HG02885 (cell line): ENCODE results near the gene SMIM1.
"Not testable (repeated sequence)": the region's sequence is repeated elsewhere in the genome, so short reads cannot be mapped to it uniquely, and the experiment has no call there.

Source experiments
- ATAC-seq: cut with Tn5 transposase; IDR thresholded peaks from one replicate; pipeline ENCODE4 v1.9.1; 2021; ENCODE audit warnings: mild to moderate bottlenecking; ENCODE audit not compliant: unreplicated experiment, poor library complexity

SMIM1 gene

DNA sequence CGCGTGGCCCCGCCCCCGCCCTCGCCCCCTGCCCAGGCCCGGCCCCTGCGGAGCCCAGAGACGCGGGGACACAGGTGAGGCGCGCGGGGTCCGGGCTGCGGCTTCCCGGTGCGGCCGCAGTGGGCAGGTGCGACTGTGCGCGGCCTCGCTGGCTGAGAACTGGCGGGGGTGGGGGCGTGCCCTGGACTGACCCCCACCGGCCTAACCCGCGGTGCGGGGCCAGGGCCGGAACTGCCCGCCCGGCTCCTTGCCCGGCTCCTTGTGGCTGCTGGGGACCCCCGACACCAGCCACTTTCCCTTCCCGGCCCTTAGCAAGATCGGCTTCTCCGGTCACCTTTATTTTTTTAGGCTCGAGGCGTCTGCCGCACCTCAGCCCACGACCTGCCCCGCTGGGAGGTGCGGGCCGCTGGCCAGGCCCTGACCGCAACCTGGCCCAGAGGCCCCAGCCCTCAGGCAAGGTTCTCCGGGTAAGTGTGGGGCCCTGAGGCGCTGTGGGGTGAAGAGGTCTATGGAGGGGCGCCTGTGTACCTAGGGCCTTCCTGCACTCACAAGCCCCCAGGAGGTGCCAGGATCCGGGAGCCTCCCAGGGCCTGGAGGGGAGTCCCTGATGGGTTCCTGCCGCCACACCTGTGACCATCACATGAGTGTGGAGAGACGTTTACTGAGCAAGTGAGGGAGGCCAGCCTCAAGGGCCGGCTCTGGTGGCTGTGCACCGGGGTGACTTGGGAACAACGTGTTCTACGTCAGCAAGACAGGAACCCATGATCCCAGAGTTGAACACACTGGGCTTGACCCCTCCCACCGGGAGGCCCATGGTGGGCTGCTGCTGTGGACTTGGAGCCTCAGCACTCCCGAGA lies at the start of gene SMIM1:
Gene SMIM1, plus strand, starts transcription at position 35 of the 857 bp plus-strand sequence. CDS start 2,625 bp downstream, outside the sequence.
- ATAC-seq, result peak; percentile 2

DNA sequence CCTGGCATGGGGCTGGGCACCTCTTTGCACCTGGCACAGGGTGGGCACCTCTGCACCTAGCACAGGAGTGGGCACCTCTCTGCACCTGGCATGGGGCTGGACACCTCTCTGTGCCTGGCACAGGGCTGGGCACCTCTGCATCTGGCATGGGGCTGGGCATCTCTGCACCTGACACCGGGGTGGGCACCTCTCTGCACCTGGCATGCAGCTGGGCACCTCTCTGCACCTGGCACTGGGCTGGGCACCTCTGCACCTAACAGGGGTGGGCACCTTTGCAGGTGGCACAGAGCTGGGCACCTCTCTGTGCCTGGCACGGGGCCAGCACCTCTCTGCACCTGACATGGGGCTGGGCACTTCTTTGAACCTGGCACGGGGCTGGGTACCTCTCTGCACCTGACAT lies 49.7 kb upstream of the SMIM1 start:
- ATAC-seq, result no peak

DNA sequence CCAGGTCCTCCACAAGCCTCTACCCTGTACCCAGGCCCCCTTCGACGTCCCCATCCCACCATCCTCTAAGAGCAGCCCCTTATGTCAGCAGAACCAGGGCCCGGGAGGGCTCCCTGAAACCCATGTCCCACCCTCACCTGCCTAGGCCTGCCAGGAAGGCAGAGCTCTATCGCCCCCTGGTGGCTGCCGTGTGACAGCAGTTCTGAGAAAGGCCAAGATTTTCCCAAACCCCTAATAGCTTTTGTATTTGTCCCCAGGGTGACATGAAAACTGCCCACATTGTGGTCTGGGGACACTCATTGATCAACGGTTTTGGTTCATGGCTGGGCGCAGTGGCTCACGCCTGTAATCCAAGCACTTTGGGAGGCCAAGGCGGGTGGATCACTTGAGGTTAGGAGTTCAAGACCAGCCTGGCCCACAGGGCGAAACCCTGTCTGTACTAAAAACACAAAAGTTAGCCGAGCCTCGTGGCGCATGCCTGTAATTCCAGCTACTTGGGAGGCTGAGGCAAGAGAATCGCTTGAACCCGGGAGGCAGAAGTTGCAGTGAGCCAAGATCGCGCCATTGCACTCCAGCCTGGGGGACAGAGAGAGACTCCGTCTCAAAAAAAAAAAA lies 48.0 kb upstream of the SMIM1 start:
- ATAC-seq, result not testable (repeated sequence)

- ATAC-seq, result no peak
Observed at GRCh38 chr1:3725366-3725765, 47.2 kb upstream of the SMIM1 start.

DNA sequence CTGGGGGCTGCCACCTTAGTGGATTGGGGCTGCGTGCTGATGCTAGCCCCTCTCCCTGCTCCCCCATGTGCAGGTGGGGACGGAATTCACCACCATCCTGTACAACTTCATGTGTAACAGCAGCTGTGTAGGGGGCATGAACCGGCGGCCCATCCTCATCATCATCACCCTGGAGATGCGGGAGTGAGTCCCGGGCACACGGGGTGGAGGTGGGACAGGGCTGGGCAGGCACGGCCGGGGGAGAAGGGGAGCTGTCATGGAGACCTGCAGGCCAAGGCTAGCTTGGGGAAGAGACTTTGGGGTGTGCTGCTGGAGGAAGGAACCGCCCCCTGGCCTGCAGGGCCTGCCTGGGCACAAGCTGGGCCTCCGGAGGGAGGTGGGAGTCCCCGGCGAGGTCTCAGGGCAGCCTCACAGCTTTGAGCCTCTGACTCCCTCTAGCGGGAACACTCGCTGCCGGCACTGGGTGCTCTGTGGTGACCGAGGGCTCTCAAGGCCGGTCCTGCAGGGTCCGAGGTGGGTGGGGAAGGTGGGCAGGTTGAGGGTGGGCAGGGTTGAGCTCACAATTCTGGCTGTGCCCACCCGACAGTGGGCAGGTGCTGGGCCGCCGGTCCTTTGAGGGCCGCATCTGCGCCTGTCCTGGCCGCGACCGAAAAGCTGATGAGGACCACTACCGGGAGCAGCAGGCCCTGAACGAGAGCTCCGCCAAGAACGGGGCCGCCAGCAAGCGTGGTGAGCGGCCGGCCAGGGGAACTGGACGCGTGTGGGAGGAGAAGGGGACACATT lies 45.3 kb upstream of the SMIM1 start:
- no peak for ATAC-seq

DNA sequence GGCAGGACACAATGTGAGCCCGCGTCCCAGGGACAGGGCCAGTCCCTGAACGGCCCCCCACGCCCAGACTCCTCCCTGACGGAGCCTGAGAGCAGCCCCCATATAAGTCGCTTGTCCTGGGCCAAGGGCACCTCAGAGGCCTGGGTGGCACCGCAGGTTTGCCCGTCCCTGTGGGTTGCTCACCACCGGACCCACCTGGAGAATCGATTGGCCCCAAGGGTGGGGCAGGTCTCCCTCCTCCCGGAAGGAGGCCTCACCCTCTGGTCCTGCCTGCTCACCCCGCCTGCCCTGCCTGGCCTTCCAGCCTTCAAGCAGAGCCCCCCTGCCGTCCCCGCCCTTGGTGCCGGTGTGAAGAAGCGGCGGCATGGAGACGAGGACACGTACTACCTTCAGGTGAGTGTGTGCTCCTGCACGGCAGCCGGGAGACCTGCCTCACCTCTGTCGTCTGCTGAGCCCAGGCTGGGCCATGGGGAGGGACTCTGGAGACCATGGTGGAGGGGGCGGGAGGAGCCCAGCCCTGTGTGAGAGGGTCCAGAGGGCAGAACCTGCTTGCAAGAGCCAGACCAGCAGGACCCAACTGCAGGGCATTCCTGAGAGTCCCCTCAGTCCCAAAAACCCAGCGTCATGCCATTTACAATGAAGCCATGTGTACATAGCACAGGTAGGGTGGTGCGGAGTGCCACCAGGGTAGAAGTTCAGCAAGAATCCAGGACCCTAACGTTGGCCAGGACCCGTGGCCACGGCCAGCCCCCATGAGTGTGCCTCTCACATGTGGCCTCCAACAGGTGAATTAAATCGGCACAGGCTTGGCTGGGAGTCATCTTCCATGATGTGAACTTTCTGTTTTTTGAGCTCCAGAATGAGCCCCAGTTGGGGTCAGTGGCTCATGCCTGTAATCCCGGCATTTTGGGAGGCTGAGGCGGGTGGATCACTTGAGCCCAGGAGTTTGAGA lies 44.4 kb upstream of the SMIM1 start:
- ATAC-seq, result no peak

- no peak for ATAC-seq
Observed at GRCh38 chr1:3729594-3730542, 42.7 kb upstream of the SMIM1 start.

DNA sequence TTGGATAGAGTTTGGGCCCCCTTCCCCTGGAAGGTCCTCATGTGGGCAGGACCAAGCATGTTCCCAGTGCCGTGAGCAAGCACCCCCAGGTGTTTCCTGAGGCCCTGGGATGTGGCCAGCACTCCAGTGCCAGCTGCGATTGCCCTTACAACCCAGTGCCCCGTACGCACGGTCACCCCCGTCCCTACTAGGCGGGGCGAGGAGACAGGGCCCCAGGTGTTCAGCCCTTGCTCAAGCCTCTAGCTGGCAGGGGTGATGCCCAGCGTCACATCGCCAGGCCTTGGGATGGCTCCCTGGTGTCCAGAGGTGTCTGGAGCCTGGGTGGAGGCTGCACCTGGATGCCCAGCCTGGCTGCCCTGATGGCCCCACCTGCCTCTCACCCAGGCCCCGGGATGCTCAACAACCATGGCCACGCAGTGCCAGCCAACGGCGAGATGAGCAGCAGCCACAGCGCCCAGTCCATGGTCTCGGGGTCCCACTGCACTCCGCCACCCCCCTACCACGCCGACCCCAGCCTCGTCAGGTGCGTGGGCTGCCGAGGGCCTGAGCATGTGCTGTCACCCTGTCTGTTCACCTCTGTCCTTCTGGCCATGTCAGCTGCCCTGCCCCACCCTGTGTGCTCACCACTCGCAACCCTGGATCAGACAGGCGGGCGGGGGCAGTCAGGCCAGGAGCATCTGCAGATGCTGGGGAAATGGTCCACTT lies 41.9 kb upstream of the SMIM1 start:
- no peak for ATAC-seq

- ATAC-seq, result no peak
Observed at GRCh38 chr1:3731583-3732433, 40.7 kb upstream of the SMIM1 start.

DNA sequence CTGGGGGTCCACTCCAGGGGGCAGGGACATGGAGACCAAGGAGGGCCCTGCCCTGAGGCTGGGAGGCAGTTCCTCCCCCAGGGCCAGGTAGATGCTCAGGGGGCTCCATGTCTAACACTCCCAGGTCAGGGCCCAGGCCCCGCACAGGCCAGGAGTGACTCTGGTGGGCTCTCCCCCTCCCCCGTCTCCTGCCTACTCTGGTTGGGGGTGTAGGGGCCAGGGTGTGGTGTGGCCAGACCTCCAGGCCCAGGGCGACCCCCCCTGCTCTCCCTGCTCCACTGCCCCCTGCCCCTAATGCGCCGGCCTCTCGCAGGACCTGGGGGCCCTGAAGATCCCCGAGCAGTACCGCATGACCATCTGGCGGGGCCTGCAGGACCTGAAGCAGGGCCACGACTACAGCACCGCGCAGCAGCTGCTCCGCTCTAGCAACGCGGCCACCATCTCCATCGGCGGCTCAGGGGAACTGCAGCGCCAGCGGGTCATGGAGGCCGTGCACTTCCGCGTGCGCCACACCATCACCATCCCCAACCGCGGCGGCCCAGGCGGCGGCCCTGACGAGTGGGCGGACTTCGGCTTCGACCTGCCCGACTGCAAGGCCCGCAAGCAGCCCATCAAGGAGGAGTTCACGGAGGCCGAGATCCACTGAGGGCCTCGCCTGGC lies 40.0 kb upstream of the SMIM1 start:
- ATAC-seq, result no peak

GRCh38 chr1:3733094-3733882 lies 39.3 kb upstream of the SMIM1 start:
- no peak for ATAC-seq

DNA sequence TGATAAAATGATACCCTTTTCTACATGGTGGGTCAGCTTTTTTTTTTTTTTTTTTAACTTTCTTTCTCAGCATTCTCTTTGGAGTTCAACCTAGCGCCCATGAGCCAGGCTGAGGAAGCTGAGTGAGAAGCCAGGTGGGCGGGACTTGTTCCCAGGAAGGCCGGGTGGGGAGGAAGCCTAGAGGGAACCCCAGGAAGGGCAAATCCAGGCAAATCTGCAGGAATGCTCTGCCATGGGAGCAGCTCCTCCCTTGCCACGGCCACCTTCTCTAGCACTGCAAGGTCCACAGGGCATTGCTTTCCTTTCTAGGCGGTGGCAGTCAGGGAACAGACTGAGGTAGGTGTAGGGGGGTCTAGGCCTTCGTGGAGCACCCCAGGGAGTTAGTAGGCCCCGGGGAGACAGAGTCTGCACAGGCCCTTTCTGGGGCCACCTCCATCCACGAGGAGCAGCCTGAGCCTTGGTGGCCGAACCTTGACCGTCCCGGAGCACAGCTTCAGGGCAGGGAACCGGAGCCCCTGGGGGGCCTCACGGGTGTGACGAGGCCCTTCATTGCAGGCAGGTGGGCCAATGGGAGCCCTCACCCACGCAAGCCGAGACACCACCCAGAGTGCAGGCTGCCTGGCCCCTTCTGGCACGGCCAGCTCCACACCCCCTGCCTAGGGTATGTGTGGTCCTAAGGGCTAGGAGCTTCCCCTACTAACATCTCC lies 38.5 kb upstream of the SMIM1 start:
- no peak for ATAC-seq

DNA sequence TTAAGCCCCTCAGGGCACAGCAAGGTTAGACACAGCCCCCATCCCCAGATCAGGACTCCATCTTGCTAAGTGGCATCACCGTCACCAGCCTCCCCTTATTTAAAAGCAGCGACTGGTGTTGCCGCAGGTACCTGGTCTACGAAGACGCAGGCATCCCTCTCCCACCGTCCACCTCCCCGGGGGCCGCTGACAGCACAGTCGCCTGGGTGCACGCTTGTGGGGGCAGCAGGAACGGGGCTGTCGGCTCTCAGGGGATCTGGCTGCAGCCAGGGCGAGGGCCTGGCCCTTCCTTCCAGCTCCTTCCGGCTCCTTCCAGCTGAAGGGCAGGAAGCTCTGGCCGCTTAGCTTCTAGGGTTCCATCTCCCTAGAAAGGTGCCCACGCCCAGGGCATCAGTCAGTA lies 37.9 kb upstream of the SMIM1 start:
- ATAC-seq, result no peak

DNA sequence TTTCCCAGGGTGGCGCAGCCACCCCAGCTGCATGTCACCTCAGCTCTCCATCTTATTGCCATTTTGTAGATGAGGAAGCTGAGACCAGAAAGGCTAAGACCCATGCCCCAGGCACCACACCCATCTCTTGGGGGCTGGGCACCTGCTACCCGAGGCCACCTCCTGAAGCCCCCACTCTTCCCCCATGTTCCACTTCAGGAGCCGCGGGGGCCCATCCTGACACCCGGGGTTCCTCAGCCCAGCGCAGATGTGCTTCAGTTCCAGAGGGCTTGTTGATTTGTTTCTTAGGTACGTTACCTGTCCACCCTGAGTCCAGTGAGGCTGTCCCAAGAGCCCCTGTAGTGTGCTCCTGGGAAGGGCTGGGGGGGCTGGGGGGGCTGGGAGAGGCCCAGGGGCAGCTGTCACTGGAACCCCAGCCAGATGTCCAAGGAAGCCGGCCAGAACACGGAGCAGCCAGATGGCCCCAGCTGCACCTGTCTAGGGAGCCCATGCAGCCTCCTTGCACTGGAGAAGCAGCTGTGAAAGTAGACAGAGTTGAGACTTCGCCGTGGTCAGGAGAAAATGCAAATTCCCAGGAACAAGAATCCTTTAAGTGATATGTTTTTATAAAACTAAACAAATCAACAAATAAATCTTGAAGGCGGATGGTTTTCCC lies 37.4 kb upstream of the SMIM1 start:
- ATAC-seq, result no peak

DNA sequence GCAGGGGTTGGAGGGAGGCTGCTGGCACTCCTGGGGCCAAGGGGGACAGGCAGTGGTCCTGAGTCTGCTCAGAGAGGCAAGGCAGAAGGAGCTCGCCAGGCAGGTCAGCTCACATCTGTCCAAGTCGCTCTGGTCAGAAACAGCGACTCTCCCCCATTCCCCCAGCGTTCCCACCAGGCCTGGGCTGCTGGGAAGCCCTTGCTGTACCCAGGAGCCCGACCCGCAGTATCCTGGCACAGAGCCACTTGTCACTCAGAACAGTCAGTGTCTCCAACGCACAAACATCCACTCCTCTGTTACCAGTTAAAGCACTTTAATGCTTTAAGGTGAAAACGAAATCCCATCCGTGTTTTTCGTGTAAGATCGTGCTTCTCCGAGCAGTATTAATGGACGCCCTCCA lies 36.9 kb upstream of the SMIM1 start:
- ATAC-seq, result no peak
